H1 (cell line): ENCODE data around the gene CCS. TPM values are rescaled to one million over a fixed set of nuclear protein-coding genes. Genes with fewer than 3 reads are reported as not detected.

Source experiments
- CTCF ChIA-PET: fragments of 300-600 bp; sonication (Branson Sonifier 250); formaldehyde crosslinking; loops from one replicate; lab custom pipeline; 2021; ENCODE audit not compliant: partially characterized antibody; lab: Charles Lee
- POLR2A ChIA-PET: fragments of 300-600 bp; sonication (Branson Sonifier 250); formaldehyde crosslinking; loops from one replicate; lab custom pipeline; 2021; ENCODE audit warnings: inconsistent platforms; ENCODE audit not compliant: partially characterized antibody; lab: Charles Lee
- DNase-seq, 2 experiments: peaks; one replicate each; pipeline versions ENCODE4 v3.0.0 to v3.0.0-alpha.2; 2010 to 2022; ENCODE audit warnings: low spot score in 2 of 2, low read depth in 1 of 2, mixed read lengths in 1 of 2
- FAIRE-seq: peaks from 2 replicates; lab custom pipeline; 2011; peaks lifted over from hg19 to GRCh38; lab: Jason Lieb, UNC
- H2AFZ ChIP-seq: 2 replicates; pipeline ENCODE4 v1.8.1; 2012; ENCODE audit warnings: low read length, inconsistent platforms
- H2AK5ac ChIP-seq: 2 replicates; pipeline ENCODE4 v1.6.1; 2013; ENCODE audit warnings: low read depth, low read length
- H2BK120ac ChIP-seq: replicated peaks from 2 replicates; pipeline ENCODE3; 2013; ENCODE audit warnings: low read depth, low read length, inconsistent platforms
- H2BK12ac ChIP-seq: 2 replicates; pipeline ENCODE4 v1.6.1; 2013; ENCODE audit warnings: low read depth, low read length
- H2BK15ac ChIP-seq: 2 replicates; pipeline ENCODE4 v1.6.1; 2013; ENCODE audit warnings: low read length
- H2BK20ac ChIP-seq: 2 replicates; pipeline ENCODE4 v1.6.1; 2013; ENCODE audit warnings: low read length
- H2BK5ac ChIP-seq: 2 replicates; pipeline ENCODE4 v1.6.1; 2013; ENCODE audit warnings: low read depth, low read length
- H3K14ac ChIP-seq: 2 replicates; pipeline ENCODE4 v1.6.1; 2013; ENCODE audit warnings: inconsistent platforms; ENCODE audit not compliant: insufficient read length
- H3K18ac ChIP-seq: 2 replicates; pipeline ENCODE4 v1.6.1; 2013; ENCODE audit warnings: low read length; ENCODE audit errors: extremely low read depth
- H3K23ac ChIP-seq: 2 replicates; pipeline ENCODE4 v1.6.1; 2013; ENCODE audit warnings: inconsistent platforms; ENCODE audit not compliant: insufficient read length
- H3K23me2 ChIP-seq: 2 replicates; pipeline ENCODE4 v1.6.1; 2013; ENCODE audit warnings: low read depth, low read length
- H3K27ac ChIP-seq: 2 replicates; pipeline ENCODE4 v1.6.1; 2011; ENCODE audit warnings: low read depth, low read length, inconsistent platforms
- H3K27me3 ChIP-seq, 4 experiments: replicated peaks in 1 of 4; 1 replicate in 1 of 4; 2 replicates in 3 of 4; pipeline versions ENCODE4 v1.6.1 to v1.8.1; 2011 to 2013; ENCODE audit warnings: low read length in 3 of 4, mild to moderate bottlenecking in 3 of 4, inconsistent platforms in 2 of 4, mixed read lengths in 2 of 4, moderate library complexity in 1 of 4; ENCODE audit not compliant: control insufficient read depth in 3 of 4, insufficient read depth in 3 of 4; ENCODE audit errors: extremely low read depth in 1 of 4
- H3K36me3 ChIP-seq, 4 experiments: 2 replicates each; pipeline versions ENCODE4 v1.6.1 to v1.8.1; 2011 to 2013; ENCODE audit warnings: mild to moderate bottlenecking in 4 of 4, low read length in 3 of 4, moderate library complexity in 2 of 4, control low read depth in 1 of 4, inconsistent platforms in 1 of 4; ENCODE audit not compliant: insufficient read depth in 4 of 4, control insufficient read depth in 2 of 4
- H3K4ac ChIP-seq: replicated peaks from 2 replicates; pipeline ENCODE3; 2013; ENCODE audit warnings: low read length, low read depth, mixed read lengths, inconsistent platforms; ENCODE audit not compliant: insufficient read length
- H3K4me1 ChIP-seq, 4 experiments: replicated peaks in 1 of 4; 1 replicate in 1 of 4; 2 replicates in 3 of 4; pipeline versions ENCODE4 v1.6.1 to v1.8.1; 2011 to 2013; ENCODE audit warnings: low read length in 3 of 4, inconsistent platforms in 2 of 4, mixed read lengths in 1 of 4; ENCODE audit not compliant: insufficient read depth in 4 of 4, control insufficient read depth in 3 of 4
- H3K4me2 ChIP-seq, 2 experiments: 2 replicates each; pipeline versions ENCODE4 v1.6.1 to v1.8.1; 2011 to 2013; ENCODE audit warnings: low read depth in 2 of 2, low read length in 2 of 2, control low read depth in 1 of 2, inconsistent platforms in 1 of 2, mild to moderate bottlenecking in 1 of 2; ENCODE audit not compliant: insufficient read depth in 1 of 2
- H3K4me3 ChIP-seq, 4 experiments: fragments of 200-600, 300-600 bp in 1 of 4; sonication (generic), shearing (Covaris generic), sonication (Bioruptor Twin) in 1 of 4; 2 replicates each; pipeline versions ENCODE4 v1.5.1 to v1.8.1; 2011 to 2016; ENCODE audit warnings: low read length in 4 of 4, low read depth in 3 of 4, control low read depth in 2 of 4, inconsistent platforms in 2 of 4, mild to moderate bottlenecking in 2 of 4, mixed read lengths in 1 of 4, moderate library complexity in 1 of 4; ENCODE audit not compliant: insufficient read depth in 2 of 4; ENCODE audit errors: extremely low read depth in 1 of 4
- H3K56ac ChIP-seq: replicated peaks from 2 replicates; pipeline ENCODE3; 2013; ENCODE audit warnings: low read depth, mild to moderate bottlenecking, mixed read lengths, low read length, inconsistent platforms; ENCODE audit not compliant: insufficient read length
- H3K79me1 ChIP-seq: 2 replicates; pipeline ENCODE4 v1.6.1; 2013; ENCODE audit warnings: low read depth, low read length, control low read depth
- H3K79me2 ChIP-seq, 2 experiments: 2 replicates each; pipeline versions ENCODE4 v1.6.1 to v1.8.1; 2012 to 2013; ENCODE audit warnings: low read length in 2 of 2, mild to moderate bottlenecking in 2 of 2, inconsistent platforms in 1 of 2; ENCODE audit not compliant: insufficient read depth in 2 of 2, control insufficient read depth in 1 of 2
- H3K9ac ChIP-seq, 4 experiments: replicated peaks in 1 of 4; 1 replicate in 1 of 4; 2 replicates in 3 of 4; pipeline versions ENCODE4 v1.6.1 to v1.8.1; 2011 to 2013; ENCODE audit warnings: low read depth in 3 of 4, low read length in 3 of 4, control low read depth in 2 of 4, mild to moderate bottlenecking in 2 of 4, moderate library complexity in 2 of 4, inconsistent platforms in 1 of 4; ENCODE audit errors: extremely low read depth in 1 of 4
- H3K9me3 ChIP-seq, 2 experiments: 2 replicates each; pipeline versions ENCODE4 v1.6.1 to v1.8.1; 2012 to 2013; ENCODE audit warnings: mild to moderate bottlenecking in 2 of 2, moderate library complexity in 2 of 2, control low read depth in 1 of 2, inconsistent platforms in 1 of 2, low read depth in 1 of 2, low read length in 1 of 2, mixed read lengths in 1 of 2; ENCODE audit not compliant: insufficient read depth in 2 of 2
- H4K20me1 ChIP-seq, 2 experiments: replicated peaks in 1 of 2; 2 replicates each; pipeline versions ENCODE3 to v1.8.1; 2011 to 2013; ENCODE audit warnings: inconsistent platforms in 2 of 2, low read length in 2 of 2, mild to moderate bottlenecking in 1 of 2; ENCODE audit not compliant: insufficient read depth in 2 of 2, control insufficient read depth in 1 of 2
- H4K5ac ChIP-seq: 2 replicates; pipeline ENCODE4 v1.6.1; 2013; ENCODE audit warnings: low read length, low read depth, mixed read lengths, inconsistent platforms; ENCODE audit not compliant: insufficient read length
- H4K8ac ChIP-seq: 2 replicates; pipeline ENCODE4 v1.8.0; 2013; ENCODE audit warnings: mild to moderate bottlenecking, moderate library complexity, low read length, inconsistent platforms; ENCODE audit not compliant: insufficient read depth; ENCODE audit errors: extremely low read depth
- H4K91ac ChIP-seq: replicated peaks from 2 replicates; pipeline ENCODE3; 2013; ENCODE audit warnings: low read length, mixed read lengths, inconsistent platforms; ENCODE audit not compliant: insufficient read length
- MAX ChIP-seq: IDR thresholded peaks from 2 replicates; pipeline ENCODE4 v1.6.1; 2012; ENCODE audit warnings: inconsistent platforms
- WGBS, 2 experiments: shearing (Covaris generic) in 1 of 2; methylation state at CpG; one replicate each; pipeline versions ENCODE4 v1.1.6 to v1.1.7; 2013 to 2015; ENCODE audit warnings: low lambda C conversion rate in 2 of 2, mixed read lengths in 2 of 2, inconsistent platforms in 1 of 2, low coverage in 1 of 2, missing lambda C conversion rate in 1 of 2; ENCODE audit not compliant: insufficient replicate concordance in 2 of 2, insufficient coverage in 1 of 2, insufficient read length in 1 of 2; ENCODE audit errors: extremely low coverage in 1 of 2, missing lambda C conversion rate in 1 of 2; 5-methylcytosine and 5-hydroxymethylcytosine counted together
- polyA plus RNA-seq, 7 experiments: library from polyadenylated mRNA; depleted of rRNA in 3 of 7; stranded (reverse) in 5 of 7; unstranded in 2 of 7; fragments of >200 nt in 5 of 7; fragments of 200-250 nt in 2 of 7; gene quantifications; 1 replicate in 5 of 7; 2 replicates in 1 of 7; 4 replicates in 1 of 7; pipeline versions ENCODE4 v1.2.1 to v1.2.3, GENCODE V29; 2011 to 2013; ENCODE audit warnings: missing spikeins in 2 of 7, mixed read lengths in 2 of 7
- total RNA-seq: library from RNA; stranded (reverse); fragmentation: NEBNext Ultra II Directional; extraction: Animal tissue kit (Norgen Biotek cat#: 25700); gene quantifications from 2 replicates; pipeline ENCODE4 v1.2.1, GENCODE V29; 2021

Gene CCS
- total and polyA plus RNA-seq, 2 of the 8 experiments (the other 6 are each of a cell fraction or from before 2014, with no cell fraction given): 37.1 to 37.7 TPM

GRCh38 chr11:66639066-66639813 is 46.3 kb downstream of the CCS start:
- peaks cover 25 to 56% (median 39%) of the 10 kb centered on the region in 4 experiments for H3K36me3 ChIP-seq
- DNase-seq (no peak), FAIRE-seq (no peak)
- peak overlapping the region; percentile 26 for H2BK120ac ChIP-seq
- peaks cover 53 to 78% of the 10 kb centered on the region in 2 experiments for H3K79me2 ChIP-seq
- H2BK12ac ChIP-seq: no peak overlapping the region; the same call in 1 of the 2 replicates
- peak overlapping the region; percentile 100; the same call in 1 of the 2 replicates for H4K8ac ChIP-seq
- peak overlapping the region; percentile 46 for H3K4ac ChIP-seq
- H3K9ac ChIP-seq: peak overlapping the region; percentile 95 to 100 (median 99)
- peak overlapping the region; percentile 65 to 67 for H3K4me2 ChIP-seq
- H2AK5ac ChIP-seq: peak overlapping the region; percentile 14; the same call in 1 of the 2 replicates
- H2BK20ac ChIP-seq: no peak overlapping the region
- ChIA-PET CTCF (interaction anchor here (0.7 to 1.9 kb wide), 7 partner anchors 12 to 128 kb away, joined by 3 to 10 read pairs (median 4); partner anchors contain the start of gene CCDC87), POLR2A (interaction anchor here (0.7 to 66.2 kb wide), 17 partner anchors 3 to 250 kb away, joined by 3 to 2165 read pairs (median 4); partner anchors contain the start of genes ACTN3, CCDC87, CCS and CTSF)
- peaks cover 31 to 42% of the 10 kb centered on the region in 2 experiments for H4K20me1 ChIP-seq
- no peak overlapping the region for H2AFZ ChIP-seq
- peak overlapping the region; percentile 56 for H4K91ac ChIP-seq
- H3K56ac ChIP-seq: peak overlapping the region; percentile 97
- H3K27ac ChIP-seq: peak overlapping the region; percentile 99
- peak overlapping the region; percentile 100 for H2BK5ac ChIP-seq
- H3K23ac ChIP-seq: no peak overlapping the region
- no peaks in the 10 kb centered on the region; the same call in none of the 2 replicates for H3K79me1 ChIP-seq
- H4K5ac ChIP-seq: peak overlapping the region; percentile 97
- H3K4me1 ChIP-seq: peaks cover 0 to 20% (median 15%) of the 10 kb centered on the region in 4 experiments; a peak in 5 of 7 replicates
- peaks cover 10% of the 10 kb centered on the region for H3K23me2 ChIP-seq
- 22% methylated on average over 27 of the region's 27 CpGs; no CpG with 5 or more reads in 1 of the 2 experiments for WGBS, 2 experiments
- no peaks in the 10 kb centered on the region for H3K9me3 ChIP-seq
- H3K4me3 ChIP-seq: peak overlapping the region; percentile 84 to 98 (median 94)
- peak overlapping the region; percentile 72; the same call in 1 of the 2 replicates for H3K18ac ChIP-seq
- H3K14ac ChIP-seq: no peak overlapping the region
- no peaks in the 10 kb centered on the region for H3K27me3 ChIP-seq
- no peak overlapping the region for H2BK15ac ChIP-seq
- TF ChIP-seq MAX: no peak
